GM15510 (cell line): ENCODE data around the gene CRYBA4.

Source experiments
- POLR2A ChIP-seq: IDR thresholded peaks from 3 replicates; pipeline ENCODE4 v1.6.1; 2011; ENCODE audit warnings: borderline replicate concordance; ENCODE audit not compliant: insufficient read length; ENCODE audit errors: extremely low read depth

The CRYBA4 gene

DNA sequence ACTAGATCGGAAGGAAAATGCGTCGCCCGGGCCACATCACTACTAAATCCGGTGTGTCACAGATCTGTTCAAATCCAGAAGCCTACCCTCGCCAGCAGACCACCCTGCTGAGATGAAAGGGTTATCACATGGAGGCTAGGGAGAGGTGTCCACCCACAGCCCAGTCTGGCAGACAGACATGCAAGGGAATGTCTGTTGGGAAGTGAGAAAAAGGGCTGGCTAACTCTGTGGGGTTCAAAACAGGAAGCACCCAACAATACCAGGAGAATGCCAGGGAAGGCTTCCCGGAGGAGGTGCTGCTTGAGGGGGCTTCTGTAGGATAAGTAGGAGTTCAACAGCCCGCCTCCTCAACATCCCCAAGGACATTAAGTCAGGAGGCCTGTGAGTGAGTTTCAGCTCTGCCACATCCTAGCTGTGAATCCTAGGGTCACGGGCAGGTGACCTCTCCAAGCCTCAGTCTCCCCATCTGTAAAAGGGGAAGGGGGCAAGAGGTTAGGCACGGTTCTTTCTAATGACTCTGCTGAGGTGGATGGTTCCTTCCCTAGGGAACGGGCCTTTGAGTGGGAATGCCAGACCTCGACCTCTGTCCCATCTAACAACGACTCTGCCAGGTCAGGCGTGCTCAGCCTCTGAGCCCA lies 32.9 kb upstream of the CRYBA4 start:
- no peak for TF ChIP-seq POLR2A

DNA sequence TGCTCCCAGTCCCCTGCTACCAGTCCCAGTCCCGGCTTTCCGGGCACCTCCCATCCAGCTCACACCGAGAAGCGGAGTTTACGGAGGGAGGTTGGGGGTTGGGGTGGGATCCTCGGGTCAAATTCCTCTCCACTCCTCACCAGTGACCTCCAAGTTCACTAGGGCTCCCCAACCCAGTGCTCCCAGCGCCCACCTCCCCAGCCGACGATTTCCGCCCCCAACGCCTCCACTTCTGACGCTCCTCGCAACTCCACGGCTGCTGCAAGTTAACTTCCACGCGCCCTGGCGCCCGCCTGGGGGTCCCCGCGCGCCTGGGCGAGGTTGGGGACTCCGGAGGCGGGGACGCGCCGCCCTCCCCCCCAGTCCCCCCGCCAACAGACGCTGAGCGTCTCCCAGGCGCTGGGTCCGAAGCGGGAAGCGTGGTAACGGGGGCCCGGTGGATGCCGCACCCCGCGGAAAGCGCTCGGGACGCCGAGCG lies 32.4 kb upstream of the CRYBA4 start:
- TF ChIP-seq POLR2A = no peak

DNA sequence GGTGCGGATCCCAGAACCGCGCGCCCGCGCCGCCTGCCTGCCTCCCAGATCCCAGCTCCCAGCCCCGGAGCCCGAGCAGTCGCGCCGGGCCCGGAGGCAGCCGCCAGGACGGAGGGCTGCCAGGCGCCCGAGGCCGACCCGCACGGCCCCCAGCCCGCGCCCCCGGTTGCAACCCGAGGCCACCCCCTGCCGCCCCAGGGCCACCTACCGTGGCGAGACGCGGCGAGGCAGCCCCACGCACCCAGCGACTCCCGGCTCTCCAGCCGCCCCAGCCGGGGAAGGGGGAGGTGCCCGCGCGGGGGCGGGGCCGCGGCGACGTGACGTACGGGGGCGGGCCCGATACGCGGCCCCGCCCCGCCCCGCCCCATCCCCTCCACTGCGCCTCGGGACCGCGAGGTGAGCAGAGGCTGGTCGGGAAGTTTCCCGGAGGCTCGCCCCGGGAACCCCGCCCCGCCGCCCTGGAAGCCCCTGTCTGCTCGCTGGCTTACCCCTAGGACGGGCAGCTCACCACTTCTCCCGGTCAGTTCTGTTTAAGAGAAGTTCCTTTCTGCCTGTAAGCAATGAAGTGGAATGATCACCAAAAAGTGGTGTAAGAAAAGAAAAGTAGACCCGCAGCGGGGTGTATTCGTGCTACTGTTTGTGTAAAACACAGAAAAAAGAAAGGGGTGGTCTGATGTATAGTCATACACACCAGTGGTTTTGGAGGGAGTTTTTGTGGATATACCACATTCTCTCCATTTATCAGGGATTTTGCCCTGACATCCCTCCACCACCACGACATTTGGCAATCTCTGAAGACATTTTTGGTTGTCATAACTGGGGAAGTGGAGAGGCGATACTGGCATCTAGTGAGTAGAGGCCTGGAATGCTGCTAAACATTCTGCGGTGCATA lies 31.7 kb upstream of the CRYBA4 start, which contains the start of gene TPST2:
TSS of gene TPST2 (minus strand) at position 288 of the 892 bp plus-strand sequence. CDS start 48,502 bp downstream, outside the sequence.
- TF ChIP-seq POLR2A = peak; percentile 81

DNA sequence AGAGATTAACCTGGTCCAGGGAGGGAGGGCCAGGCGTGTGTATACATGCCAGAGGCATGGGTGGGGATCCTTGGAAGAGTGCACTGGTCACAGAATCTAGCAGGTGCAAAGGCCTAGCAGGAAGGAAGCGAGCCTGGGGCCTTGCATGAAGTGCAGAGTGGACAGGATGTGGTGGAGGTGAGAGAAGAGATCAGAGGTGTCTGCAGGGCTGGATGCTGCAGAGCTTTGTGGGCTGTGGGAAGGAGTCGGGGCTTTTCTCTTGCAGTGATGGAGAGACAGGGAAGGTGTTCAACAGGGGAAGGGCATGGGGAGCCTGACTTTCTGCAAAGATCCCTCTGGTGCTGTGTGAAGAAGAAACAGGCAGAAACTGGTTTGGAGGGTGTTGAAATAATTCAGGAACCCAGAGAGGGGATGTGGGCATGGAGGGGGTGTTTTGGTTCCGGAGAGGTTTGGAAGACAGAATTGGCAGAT lies 29.3 kb upstream of the CRYBA4 start:
- no peak for TF ChIP-seq POLR2A

DNA sequence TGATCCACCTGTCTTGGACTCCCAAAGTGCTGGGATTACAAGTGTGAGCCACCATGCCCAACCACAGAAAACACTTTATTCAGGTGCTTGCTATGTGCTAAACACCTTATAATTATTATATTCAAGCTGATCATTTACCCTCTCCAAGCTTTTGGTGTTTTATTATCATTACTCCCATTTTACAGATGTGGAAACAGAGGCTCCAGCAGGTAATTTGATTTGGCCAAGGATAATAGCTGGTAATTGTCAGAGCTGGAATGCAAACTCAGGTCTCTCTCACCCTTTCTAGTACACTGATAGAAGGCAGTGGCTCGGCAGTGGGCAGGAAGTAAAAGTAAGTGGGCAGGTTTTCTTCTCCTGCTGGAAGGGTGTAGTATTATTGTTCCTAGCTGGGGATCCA lies 28.0 kb upstream of the CRYBA4 start:
- no peak for TF ChIP-seq POLR2A

DNA sequence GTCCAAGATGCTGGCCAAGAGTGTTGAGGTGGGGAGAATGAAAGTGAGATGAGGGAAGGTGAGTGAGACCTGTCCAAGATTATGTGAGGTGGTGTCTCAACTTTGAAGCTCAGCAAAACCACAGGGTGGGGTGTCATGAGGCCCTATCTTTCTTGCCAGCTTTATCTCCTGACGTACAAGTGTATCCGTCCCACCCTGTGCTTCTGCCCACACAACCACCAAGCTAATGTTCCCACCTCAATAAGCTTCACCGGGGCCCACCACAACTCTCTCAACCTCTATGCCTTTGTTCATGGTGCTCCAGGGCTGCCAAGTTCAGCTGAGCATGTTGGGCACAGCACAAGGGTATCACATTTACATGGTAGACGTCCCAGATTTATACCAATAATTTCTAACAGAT lies 24.7 kb upstream of the CRYBA4 start:
- TF ChIP-seq POLR2A = no peak

DNA sequence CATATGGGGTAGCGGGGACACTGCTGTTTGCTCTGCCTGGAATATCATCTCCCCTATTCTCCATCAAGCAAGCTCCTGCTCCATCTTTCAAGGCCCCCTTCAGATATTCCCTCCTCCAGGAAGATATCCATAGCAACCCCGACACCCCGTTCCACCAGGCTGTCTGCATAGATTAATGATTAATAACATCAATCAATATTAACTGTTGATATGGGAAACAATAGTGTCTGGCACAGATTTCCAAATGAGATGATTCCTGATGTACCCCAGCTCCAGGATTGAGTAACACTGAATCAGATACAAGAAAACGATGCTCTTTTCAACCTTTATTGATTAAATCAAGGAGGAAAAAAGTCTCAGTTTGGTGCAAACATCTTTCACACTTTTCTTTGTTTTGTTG lies 24.3 kb upstream of the CRYBA4 start:
- no peak for TF ChIP-seq POLR2A

DNA sequence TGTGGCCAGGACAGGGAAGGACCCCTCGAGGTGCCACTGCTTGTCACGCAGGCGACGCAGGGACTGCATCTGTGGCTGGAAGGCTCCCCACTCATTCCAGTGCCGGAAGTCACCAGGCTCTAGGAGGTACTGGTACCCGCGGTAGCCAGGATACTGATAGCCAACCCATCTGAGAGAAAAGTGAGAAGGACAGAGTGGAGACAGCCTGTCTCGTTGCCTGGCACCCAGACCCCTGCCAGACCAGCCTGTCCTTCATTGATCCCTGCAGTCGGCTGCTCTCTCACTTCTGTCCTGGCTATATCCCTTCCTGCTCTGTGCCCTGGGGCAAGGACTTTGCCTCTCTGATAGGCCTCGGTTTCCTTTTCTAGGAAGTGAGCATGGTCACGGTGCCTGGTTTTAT lies 22.3 kb upstream of the CRYBA4 start:
- TF ChIP-seq POLR2A = no peak

DNA sequence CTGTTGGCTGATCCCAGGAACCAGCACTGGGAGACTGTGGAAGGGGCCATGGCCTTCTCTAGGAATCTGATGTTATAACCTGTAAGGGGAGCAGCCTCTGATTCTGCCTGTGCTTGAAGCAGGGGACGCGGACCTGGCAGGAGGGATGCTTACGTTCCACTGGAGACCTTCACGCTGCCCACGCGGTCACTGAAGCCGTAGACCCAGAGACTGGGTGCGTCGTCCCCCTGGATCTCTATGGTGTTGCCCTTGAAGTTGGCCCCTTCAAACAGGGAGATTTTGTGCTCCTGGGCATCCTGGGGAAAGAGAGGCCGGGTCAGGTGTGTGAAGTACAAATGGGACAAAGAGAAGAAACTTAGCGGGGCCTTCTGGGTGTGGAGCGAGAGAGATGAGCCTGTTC lies 20.0 kb upstream of the CRYBA4 start:
- no peak for TF ChIP-seq POLR2A

DNA sequence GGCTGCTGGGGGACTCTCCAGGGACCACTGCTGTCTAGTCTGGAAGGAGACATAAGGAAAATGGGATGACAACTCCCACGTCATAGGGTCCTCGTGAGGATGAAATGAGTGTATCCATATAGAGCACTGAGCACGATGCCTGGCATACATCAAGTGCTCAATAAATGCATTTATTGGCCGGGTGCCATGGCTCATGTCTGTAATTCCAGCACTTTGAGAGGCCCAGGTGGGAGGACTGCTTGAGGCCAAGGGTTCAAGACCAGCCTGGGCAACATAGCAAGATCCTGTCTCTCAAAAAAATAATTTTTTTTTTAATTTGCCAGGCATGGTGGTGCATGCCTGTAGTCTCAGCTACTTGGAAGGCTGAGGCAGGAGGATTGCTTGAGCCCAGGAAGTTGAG lies 19.6 kb upstream of the CRYBA4 start:
- no peak for TF ChIP-seq POLR2A

DNA sequence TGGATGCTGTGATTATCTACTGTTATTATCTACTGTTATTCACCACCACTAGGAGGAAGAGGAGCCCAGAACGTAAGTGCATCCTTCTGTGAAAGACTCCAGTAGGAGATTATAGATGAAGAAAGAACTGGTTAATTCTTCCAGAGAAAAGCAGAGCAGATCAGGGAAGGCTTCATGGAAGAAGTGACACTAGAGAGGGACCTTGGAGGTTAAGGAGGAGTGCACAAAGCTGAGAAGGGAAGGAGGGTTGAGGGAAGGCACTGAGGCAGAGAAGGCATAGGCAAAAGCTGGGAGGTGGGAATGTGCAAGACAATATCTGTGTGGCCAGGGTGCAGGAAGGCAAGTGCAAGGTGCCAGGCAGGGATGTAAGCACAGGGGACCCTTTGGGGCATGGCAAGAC lies 17.4 kb upstream of the CRYBA4 start:
- TF ChIP-seq POLR2A = no peak

DNA sequence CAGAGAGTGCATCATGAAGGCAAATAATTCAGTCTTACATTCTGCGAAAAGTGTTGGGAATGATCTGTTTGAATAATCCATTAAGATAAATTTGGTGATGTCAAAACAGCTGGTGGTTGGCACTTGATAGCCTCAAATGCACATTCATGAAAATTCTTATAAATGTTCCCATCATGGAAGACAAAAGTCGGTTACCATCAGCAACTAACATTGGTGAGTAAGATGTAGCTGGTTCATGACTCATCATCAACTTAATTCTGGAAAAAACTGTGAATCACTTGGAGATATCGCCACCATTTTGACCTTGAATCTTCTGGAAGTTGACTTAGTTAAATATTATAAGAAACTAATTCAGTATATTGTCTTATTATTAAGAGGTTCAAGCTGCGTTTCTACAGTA lies 15.2 kb upstream of the CRYBA4 start:
- no peak for TF ChIP-seq POLR2A

DNA sequence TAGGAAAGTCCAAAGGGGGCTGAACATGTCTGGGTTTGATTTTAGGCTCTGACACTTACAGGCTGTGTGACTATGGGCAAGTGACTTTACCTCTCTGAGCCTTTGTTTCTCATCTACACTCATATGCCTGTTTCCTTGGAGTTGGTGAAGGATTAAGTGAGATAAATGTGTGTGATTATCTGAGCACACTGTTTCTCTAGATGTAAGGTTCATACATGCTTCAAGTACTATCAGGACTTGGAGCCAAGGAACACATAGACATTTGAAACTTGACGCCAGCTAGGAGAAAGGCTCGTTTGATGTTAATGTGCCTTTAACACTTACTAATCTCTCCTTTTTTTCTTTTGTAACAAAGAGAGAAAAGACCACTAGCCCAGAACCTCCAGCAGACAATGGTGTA lies 13.6 kb upstream of the CRYBA4 start:
- no peak for TF ChIP-seq POLR2A

DNA sequence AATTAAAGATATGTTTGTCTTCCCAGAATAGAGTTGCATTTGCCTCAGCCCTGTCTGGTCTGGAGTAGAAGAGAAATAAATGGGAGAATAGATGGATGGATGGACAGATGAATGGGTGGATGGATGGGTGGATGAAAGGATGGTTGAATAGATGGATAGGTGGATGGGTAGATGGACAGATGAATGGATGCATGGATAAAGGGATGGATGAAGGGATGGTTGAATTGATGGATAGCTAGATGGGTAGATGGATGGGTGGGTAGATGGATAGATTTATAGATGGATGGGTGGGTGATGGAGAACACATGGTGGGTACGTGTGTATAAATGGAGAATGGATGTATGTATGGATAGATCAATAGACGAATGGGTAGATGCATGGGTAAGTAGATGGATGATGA lies 12.5 kb upstream of the CRYBA4 start:
- TF ChIP-seq POLR2A = no peak

DNA sequence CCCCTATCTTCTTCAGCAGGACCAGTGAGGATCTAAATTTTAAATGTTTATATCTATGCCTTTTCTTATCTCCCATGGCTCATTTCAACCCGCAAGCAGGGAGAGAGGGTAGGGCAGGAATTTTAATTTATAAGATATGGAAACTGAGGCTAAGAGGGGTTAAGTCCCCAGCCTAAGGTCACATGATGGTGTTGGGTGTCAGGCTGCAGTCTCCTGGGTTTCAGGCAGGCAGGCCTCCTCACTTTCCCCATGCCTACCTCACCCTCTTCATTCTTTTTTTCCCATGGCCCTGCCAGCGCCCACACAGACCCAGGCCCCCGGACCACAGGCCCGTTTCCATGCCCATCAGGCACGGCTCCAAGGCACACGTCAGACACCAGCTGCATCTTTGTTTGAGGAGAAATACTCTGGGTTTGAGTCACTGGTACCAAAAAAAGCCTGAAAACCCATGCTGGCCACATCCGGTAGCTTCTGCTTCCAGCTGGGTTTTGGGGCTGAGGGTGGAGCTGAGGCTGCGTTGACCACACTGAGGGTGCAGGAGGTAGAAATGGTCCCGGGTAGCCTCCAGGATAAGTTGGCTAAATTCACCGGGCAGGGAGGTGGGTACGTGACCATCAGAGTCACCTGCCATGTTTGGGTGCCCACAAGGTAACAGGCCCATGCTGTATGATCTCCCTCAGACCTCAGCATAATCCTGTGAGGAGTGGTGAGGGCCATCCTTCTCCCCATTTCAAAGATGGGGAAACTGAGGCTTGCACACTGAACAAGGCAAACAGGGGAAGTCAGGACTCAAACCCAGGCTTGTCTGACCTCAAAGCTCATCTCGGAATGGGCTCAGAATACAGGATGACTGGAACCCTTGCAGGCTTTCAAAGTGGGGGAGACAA lies 11.4 kb upstream of the CRYBA4 start:
- no peak for TF ChIP-seq POLR2A

DNA sequence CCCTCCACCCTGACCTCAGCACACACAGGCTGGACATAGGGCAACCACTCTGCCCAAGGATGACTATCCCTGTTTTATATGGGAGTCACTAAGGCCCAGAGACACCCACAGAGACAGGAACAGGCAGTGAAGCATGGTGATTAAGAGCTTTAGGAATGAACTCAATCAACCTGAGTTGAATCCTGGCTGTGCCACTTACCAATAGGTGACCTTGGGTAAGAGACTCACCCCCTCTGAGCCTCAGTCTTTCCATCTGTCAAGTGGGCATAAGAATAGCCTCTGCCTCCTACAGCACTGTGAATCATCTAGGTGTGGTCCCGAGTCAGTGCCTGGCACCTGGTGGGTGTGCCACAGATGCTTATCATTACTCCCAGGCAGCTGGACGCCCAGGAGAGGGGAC lies 10.8 kb upstream of the CRYBA4 start:
- no peak for TF ChIP-seq POLR2A

DNA sequence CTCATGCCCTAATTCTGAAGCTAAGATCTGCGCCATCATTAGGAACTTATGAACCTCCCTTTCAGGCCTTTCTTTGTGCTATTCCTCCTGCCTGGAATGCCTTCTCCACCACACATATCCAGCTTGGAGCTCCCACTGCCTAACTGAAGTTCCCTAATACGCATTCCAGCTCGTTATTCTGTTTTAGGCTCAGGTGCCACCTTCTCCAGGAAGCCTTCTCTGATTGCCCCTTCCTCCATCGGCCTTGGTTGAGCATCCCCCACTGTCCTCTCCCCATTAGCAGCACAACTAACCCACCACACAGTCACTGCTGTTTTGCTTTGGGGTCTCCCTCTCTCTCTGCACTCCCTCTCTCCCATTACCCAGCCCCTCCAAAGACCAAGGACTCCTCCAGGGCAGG lies 9.1 kb upstream of the CRYBA4 start:
- TF ChIP-seq POLR2A = no peak
